GM18511 (cell line): ENCODE data around the gene SFMBT2.
A peak's percentile ranks its signal among the peaks of the same experiment; 100 is the strongest.

Experiments used
- ATAC-seq: cut with Tn5 transposase; IDR thresholded peaks from one replicate; pipeline ENCODE4 v1.9.1; 2021; ENCODE audit warnings: mild to moderate bottlenecking, moderate library complexity; ENCODE audit not compliant: unreplicated experiment

Gene SFMBT2

DNA sequence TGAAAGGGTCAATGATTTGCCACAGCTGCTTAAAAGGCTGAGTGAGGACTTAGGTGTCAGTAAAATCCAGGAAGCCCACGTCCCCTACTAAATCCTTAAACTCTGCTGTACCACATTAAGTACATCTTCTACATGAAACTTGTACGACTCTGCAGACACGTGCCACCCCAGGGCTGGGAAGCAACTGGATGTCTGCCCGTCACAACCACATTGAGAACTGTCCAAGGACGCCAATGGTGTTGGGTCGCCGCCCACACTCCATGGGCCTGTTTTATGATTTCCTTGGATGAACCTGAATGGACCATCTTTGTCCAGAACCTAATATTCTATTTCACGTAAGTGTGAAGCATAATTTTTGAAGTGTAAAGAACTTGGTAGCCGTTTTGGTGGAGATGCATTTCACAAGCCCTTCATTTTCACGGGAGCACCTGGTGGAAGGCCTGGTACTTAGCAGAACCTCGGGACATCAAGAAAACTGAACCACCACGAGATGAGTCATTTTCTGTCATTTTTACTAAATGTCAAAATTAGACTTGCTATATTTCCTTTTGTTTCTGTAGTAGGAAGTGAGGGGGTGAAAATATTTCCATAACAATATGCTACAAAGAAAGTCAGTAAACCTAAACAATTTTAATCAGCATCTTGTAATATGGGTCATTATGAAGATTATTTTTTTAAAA is 134.9 kb downstream of the SFMBT2 start:
- ATAC-seq: no peak

DNA sequence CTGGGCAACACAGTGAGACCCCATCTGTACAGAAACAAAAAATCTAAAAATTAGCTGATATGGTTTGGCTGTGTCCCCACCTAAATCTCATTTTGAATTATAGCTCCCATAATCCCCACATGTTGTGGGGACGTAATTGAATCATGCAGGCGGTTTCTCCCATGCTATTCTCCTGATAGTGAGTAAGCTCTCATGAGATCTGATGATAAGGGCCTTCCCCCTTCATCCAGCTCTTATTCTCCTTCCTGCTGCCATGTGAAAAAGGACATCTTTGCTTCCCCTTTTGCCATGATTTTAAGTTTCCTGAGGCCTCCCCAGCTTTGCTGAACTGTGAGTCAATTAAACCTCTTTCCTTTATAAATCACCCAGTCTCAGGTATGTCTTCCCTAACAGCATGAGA is 136.5 kb downstream of the SFMBT2 start:
- ATAC-seq: no peak

DNA sequence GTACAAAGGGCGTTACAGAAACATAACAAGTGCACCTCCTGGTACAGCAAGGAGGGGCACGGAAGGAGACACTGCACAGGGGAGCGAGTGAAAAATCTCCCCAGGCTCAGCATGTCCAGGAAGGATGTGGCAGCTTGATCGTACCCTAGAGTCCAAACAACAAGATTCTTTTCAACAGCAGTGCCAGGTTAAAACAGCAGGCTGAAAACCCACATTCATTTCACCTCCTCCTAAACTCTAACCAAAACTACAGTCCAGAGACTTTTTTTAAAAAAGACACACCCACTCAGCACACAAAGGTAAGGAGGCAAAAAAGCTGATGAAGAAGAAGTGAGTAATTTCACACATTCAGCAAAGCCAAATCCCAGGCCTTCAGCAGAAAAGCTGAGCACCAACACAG is 138.8 kb downstream of the SFMBT2 start:
- no peak for ATAC-seq

DNA sequence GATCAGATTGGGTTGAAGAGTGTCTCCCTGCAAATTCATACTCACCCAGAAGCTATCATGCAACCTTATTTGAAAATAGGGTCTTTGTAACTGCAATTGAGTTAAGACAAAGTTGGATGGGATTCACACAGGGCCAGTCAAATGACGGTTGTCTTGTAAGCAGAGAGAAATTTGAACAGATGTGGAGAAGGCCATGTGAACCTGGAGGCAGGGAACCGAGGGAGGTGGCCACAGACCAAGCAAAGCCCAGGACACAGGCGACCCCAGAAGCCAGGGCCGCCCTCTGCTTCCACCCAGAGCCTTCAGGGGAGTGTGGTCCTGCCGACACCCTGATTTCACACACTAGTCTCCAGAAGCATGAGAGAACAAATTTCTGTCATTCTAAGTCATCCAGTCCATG is 140.8 kb downstream of the SFMBT2 start:
- ATAC-seq: no peak

DNA sequence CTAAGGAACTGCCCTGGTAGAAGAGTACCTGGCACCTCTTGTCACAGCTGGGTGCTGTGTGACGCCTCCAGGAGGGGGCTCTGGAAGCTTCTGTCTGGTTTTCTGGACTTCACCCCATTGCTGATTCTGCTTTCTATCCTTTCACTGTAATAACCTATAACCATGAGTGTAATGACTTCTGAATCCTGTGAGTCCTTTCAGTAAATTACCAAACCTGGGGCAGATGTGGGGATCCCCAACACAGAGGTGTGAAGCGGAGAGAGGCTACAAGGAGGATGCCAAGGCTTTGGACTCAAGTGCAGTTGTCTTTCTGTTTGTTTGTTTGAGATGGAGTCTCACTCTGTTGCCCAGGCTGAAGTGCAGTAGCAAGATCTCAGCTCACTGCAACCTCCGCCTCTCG is 143.7 kb downstream of the SFMBT2 start:
- ATAC-seq: no peak

DNA sequence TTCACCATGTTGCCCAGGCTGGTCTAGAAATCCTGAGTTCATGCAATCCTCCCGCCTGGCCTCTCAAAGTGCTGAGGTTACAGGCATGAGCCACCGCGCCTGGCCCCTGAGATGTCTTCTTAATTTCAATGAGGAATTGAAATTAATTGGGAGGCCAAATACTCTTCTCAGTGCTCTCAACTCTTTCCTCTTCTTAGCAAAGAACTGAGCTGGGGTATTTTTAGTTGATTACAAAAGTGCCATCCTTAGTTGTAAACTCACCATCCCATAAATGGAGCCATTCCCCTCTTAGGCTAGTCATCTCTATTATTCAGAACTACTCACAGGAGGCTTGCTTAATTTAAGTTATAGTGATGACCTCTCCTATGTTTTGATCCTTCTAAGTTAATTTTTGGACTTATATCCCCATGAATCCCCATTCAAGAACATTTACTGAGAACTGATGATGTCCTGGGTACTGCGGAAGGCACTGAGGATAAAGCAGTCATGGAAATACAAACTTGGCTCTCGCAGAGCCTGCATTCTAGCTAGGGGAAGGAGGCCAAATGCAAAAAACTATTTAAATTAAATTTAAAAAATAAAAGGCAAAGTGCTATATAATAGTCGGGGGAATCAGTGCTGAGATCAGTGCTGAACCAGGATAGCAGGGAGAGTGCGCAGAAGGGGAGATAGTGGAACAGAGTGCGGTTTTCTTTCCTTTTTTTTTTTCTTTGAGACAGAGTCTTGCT is 145.3 kb downstream of the SFMBT2 start:
- ATAC-seq: no peak

DNA sequence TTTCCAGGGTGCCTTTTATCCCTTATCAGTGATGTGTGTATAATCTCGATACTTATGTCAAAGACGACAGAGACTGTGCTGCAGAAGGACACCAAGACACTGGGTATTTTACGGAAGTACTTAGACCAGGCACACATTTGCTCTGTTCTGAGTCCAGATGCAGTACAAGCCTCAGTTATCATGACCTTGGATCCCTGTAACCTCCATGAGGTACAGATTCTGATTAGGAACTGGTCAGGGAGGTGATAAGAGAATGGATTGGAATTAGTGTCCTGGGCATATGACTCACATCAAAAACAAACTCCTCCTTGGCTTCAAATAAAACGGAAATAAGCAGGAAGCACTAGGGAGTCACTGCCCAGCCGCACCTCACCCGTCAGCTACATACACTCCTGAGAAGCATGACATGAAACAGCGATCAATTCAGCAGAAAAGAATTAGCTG is 146.5 kb downstream of the SFMBT2 start:
- no peak for ATAC-seq

DNA sequence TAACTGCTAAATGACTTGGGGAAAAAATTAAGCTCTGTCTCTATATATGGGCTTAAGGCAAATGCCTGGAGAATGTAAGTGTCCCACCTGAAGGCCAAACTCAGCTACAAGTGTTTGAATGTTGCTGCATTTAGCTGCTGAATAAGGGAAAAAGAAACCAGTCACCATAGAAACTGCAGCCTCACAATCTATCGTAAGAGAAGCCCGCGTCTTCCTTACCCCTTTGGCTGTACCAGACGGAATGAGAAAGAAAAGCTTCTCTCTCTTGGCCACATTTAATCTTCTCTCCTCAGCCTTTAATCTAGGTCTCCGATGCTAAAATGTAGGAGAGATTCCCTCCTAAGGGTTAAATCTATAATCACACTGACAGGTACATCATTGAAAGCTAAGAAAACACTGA is 147.2 kb downstream of the SFMBT2 start:
- ATAC-seq: no peak

DNA sequence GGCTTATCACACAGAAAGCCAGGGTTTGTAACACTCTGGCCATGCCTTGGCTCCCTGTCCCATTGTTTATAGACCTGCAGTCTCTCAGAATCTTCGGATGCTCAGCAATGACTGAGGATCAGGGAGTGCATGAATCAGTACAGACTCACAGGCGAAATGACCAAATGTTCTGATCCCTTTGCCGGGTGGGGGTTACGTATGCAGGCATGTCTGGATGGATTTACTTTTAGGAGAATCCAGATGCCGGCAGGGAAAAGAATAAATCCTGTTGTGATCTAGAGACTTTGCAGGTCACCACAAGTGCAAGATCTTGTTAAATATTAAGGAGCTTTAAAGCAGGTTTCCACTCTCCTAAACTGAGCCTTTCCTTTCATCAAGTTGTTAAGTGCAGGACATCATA is 149.5 kb downstream of the SFMBT2 start:
- ATAC-seq: no peak

DNA sequence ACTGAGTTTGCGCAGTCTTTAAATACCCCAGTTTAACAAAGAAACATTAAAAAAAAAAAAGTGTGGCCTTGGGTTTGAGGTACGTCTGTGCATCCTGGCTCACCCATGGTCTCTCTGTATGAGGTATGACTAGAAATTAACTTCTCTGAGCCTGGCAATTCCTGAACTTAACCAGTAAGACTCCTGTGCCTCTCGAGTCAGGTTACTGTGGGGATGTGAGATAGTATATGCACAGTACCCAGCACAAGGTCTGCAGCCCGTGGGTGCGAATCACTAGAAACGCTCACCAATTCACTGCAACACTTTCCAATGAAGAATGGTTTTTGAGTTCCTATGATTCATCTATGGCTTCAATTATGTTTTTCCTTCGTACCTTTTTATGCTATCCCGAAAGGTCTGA is 149.9 kb downstream of the SFMBT2 start:
- no peak for ATAC-seq

DNA sequence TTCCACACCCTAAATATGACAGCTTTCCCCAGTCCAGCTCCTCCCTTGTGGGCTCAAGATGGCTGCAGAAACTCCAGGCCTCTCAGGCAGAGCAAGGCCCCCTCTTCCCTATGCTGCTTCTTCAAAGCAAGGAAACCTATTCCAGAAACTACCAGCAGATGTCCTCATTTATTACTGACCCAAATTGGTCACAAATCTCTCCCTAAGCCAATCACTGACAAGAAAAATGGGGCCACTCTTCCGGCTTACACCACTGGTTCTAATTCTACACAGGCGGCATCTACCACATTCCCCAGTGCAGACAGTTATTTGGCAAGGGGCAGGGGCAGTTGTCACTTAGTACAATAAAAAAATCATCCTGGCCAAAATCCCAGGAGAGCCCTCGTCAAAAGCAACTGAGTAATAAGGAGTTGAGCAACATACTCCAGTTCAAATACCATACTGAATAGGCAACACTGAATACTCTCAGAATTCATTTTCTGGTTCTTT is 150.4 kb downstream of the SFMBT2 start:
- ATAC-seq: peak; percentile 63

DNA sequence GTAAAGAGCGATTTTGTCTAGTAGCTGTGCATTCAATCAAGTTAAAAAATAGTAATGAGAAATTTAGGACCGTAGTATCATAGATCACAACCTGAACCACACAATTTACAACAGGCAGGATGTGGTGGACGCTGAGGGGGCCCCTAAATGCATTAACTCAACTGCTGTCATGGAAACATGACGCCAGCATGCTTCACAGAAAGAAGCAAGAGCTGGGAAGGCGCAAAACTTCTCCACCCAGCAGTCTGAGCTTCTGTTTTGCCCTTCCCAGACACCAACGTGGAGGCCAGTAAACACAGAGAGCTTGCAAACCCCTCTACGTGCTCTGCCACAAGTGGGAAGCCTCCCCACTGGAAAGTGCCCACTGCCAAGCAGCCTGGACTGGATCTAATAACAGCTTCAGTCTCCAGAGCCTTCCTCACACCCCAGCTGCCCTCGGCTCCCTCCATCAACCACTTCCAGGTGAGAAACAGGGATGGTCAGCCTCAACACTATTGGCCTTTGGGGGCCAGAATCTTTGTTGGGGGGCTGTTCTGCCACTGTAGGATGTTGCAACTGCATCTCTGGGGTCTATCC is 151.8 kb downstream of the SFMBT2 start:
- ATAC-seq: peak; percentile 83

DNA sequence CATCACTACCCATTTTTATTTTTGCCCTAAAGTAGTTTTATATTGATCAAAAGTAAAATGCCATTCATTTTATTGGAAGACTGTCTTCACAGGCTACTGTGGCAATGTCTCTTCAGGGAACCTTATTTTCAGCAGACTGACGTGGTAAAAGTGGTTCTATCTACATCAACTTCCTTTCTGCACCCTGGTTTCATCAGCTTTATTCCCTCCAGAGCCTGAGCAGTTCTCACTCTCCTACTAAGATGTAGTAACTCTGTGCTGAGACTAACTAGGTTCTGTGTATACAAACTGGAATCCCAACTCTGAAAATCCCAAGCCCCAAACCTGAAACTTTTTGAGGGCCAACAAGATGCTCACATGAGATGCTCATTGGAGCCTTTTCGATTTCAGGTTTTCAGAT is 155.3 kb downstream of the SFMBT2 start:
- ATAC-seq: no peak

DNA sequence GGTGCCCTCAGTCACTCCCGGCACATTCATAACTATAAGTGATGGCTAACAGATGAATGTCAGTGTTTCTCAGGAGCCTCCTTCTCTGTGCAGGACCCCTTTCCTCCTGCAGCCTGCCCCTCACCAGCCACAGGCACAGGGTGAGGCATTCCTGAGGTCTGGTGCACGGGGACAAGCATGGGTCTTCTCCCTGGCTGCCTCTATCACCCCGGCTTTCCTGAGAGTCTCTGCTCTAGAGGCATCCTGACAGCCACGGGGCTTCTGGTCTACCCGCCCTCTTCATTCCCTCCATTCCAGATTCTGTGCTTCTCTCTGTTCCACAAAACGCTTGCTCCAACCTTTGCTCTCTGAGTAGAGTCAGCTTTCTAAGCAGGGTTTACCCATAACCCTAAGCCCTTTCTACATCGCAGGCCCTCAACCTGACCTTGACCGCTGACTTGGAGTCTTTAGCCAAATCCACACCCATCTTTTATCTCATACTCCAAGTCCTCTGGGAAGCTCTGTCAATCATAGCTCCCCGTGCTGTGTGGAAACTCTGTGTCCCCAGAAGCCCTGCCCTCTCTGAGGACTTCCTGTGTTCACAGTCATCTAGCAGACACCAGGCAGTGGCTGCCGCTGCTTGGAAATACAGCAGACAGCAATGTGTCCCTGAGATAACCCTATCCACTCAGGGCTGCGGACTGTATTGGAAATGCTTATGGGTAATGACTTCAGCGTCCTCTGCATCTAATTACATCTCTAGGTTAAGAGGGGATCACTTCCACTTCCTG is 159.0 kb downstream of the SFMBT2 start:
- ATAC-seq: no peak

DNA sequence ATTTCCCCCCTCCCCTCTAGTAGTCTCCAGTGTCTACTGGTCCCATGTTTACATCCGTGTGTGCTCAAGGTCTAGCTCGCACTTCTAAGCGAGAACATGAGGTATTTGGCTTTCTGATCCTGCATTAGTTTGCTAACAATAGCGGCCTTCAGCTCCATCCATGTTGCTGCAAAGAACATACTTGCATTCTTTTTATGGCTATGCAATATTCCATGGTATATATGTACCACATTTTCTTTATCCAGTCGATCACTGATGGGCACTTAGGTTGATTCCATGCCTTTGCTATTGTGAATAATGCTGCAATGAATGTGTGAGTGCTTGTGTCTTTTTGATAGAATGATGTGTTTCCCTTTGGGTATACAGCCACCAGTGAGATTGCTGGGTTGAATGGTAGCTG is 160.6 kb downstream of the SFMBT2 start:
- ATAC-seq: no peak

DNA sequence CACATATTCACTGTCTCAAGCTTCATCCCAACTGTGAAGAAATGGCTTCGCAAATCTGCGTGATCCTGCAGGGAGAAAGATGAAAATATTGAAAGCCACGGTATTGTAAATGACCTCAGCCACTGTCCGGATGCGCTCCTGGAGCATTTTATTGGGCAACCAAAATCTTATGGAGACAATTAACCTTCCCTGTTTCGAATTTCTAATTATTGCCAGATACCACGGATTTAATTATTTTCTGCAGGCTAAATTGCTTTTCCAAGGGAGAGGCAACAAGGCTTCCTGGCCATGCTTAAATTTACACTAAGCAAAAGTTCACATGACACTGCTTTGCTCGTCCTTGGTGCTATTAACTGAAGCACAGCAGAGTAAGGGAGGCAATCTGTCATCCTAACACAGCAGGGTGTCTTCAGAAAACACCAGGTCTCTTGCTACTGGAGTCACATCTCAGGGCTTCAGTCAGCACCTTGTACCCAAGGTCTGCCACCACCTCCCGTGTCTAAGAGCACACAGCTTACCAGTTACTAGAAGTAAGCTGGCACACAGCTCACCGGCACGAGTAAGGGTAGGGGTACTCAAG is 162.2 kb downstream of the SFMBT2 start:
- no peak for ATAC-seq

DNA sequence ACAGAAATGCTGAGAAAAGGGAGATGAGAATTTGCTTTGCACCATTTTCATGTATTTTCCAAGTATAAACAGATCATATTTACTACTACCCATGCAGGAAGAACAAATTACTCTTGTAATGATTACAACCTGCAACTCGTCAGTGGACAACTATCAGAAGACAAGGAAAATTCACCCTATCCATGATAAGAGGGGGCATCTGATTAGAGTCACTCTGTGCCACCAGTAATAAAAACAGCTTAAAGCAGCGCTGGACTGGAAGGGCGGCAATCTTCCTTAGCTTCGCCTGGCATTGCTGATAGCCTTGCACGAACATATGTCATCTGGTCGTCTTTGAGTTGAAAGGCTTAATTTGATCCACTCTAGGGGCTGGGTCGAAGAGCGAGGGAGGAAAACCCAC is 162.7 kb downstream of the SFMBT2 start:
- ATAC-seq: no peak

DNA sequence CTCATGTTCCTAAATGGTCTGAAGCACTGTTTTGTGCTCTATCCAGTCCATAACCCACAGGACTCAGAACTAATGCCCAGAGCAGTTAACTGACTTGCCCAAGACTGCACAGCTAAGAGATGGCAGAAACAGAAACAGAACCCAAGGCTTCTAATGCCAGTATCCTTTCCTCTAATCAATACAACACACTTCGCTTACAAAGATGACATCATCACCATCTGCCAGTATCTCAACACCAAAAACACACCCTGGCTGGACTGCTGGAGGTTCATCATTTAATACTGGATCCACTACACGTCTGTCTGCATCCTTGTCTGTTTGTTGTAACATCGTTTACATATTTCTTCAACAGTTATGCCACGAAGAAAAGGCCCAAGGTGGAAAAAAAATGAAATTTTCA is 165.3 kb downstream of the SFMBT2 start:
- no peak for ATAC-seq

DNA sequence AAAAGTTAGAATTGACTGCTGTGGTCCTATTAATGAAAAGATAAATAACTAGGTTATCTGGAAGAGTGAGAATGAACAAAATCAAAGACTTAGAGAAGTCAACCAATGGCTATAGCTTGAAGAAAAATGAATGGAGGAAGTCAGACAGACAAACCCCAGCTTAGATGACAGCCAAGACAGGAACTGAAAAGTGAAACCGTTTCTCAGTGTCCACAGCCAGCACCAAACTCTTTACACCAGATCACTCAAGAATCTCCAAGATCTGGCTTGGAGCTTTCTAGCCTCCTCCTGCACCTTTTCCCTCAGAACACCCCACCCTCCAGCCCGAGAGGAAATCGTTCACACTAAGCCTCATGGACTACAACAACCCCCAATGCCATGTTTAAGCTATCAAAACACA is 167.0 kb downstream of the SFMBT2 start:
- peak; percentile 90 for ATAC-seq

DNA sequence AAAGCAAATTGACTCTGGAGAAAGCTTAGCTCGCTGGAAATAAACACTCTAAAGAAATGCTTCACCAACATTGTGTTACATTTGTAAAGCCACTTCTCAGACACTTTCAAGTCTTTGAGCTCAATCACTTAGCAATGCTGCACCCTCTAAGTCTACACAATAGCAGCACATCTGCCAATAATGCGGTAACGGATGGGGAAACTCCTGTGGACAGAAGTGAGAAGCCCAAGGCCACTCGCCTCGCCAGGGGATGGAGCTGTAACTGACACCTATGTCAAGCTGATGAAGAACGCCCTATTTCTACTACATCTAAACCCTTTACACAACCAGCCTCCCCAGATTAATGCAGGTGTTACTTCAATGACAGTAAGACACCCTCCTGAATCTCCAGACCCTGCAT is 167.7 kb downstream of the SFMBT2 start:
- no peak for ATAC-seq
